Right renal pelvis (tissue), 4 donors: Measurements from ENCODE around the gene RASGRF2. TPM values are rescaled to one million over a fixed set of nuclear protein-coding genes. Genes with fewer than 3 reads are reported as not detected.

Experiments used
- DNase-seq, 4 donors: peaks; one replicate each; pipeline ENCODE4 v3.0.0-alpha.2; 2013; ENCODE audit warnings: low read depth in 4 of 4, low spot score in 3 of 4, missing footprints in 1 of 4
- polyA plus RNA-seq, 4 donors: library from polyadenylated mRNA; unstranded; fragments of 120-200 nt; gene quantifications; one replicate each; pipeline ENCODE4 v1.2.1, GENCODE V29; 2013; ENCODE audit not compliant: insufficient read length in 4 of 4

RASGRF2 gene
- polyA plus RNA-seq, 4 donors: 1.5 to 2.5 (median 2.2) TPM

- DNase-seq: no peak
These were observed 98.0 kb downstream of the RASGRF2 start for GRCh38 chr5:81058121-81058520.

GRCh38 chr5:81065492-81065891 is 105.3 kb downstream of the RASGRF2 start:
- no peak for DNase-seq

GRCh38 chr5:81066102-81066501 is 105.9 kb downstream of the RASGRF2 start:
- no peak for DNase-seq

- no peak for DNase-seq
These were observed 107.2 kb downstream of the RASGRF2 start for GRCh38 chr5:81067406-81067805.

GRCh38 chr5:81068063-81068462 is 107.9 kb downstream of the RASGRF2 start:
- no peak for DNase-seq

- no peak for DNase-seq
These were observed 108.5 kb downstream of the RASGRF2 start for GRCh38 chr5:81068635-81069034.

- DNase-seq: no peak
These were observed 109.8 kb downstream of the RASGRF2 start for GRCh38 chr5:81069990-81070389.

GRCh38 chr5:81070571-81071255 is 110.5 kb downstream of the RASGRF2 start:
- no peak for DNase-seq

- DNase-seq: no peak
These were observed 114.9 kb downstream of the RASGRF2 start for GRCh38 chr5:81075041-81075440.

- DNase-seq: no peak
These were observed 116.9 kb downstream of the RASGRF2 start for GRCh38 chr5:81077105-81077504.

- no peak for DNase-seq
These were observed 118.8 kb downstream of the RASGRF2 start for GRCh38 chr5:81078930-81079329.

- DNase-seq: no peak
These were observed 120.8 kb downstream of the RASGRF2 start for GRCh38 chr5:81080809-81081460.

GRCh38 chr5:81081461-81081835 is 121.3 kb downstream of the RASGRF2 start:
- DNase-seq: no peak

GRCh38 chr5:81086881-81087281 is 126.7 kb downstream of the RASGRF2 start:
- no peak for DNase-seq

GRCh38 chr5:81091199-81091598 is 131.0 kb downstream of the RASGRF2 start:
- DNase-seq: no peak

GRCh38 chr5:81093536-81094196 is 133.5 kb downstream of the RASGRF2 start:
- no peak for DNase-seq

- DNase-seq: no peak
These were observed 135.7 kb downstream of the RASGRF2 start for GRCh38 chr5:81095835-81096234.

GRCh38 chr5:81097713-81098112 is 137.6 kb downstream of the RASGRF2 start:
- no peak for DNase-seq

- DNase-seq: no peak
These were observed 145.2 kb downstream of the RASGRF2 start for GRCh38 chr5:81105261-81105877.

- DNase-seq: no peak
These were observed 155.1 kb downstream of the RASGRF2 start for GRCh38 chr5:81115261-81115660.

GRCh38 chr5:81117566-81117965 is 157.4 kb downstream of the RASGRF2 start:
- DNase-seq: no peak
